ENCODE measurements around the gene L3MBTL4.
"Not testable (repeated sequence)": the region's sequence is repeated elsewhere in the genome, so short reads cannot be mapped to it uniquely, and the experiment has no call there.

L3MBTL4 gene

GRCh38 chr18:6170604-6171003, 244.1 kb downstream of the L3MBTL4 start:
- no peak for DNase-seq

GRCh38 chr18:6161549-6161948, 253.2 kb downstream of the L3MBTL4 start:
- DNase-seq = no peak

- no peak for DNase-seq
These were observed 255.3 kb downstream of the L3MBTL4 start for GRCh38 chr18:6159426-6159825.

GRCh38 chr18:6158958-6159357, 255.8 kb downstream of the L3MBTL4 start:
- no peak for DNase-seq

- DNase-seq = no peak
These were observed 258.3 kb downstream of the L3MBTL4 start for GRCh38 chr18:6156446-6156845.

GRCh38 chr18:6155707-6156106, 259.0 kb downstream of the L3MBTL4 start:
- no peak for DNase-seq

GRCh38 chr18:6150430-6150829, 264.3 kb downstream of the L3MBTL4 start:
- DNase-seq = no peak

GRCh38 chr18:6146307-6146661, 268.4 kb downstream of the L3MBTL4 start:
- no peak for DNase-seq

GRCh38 chr18:6145645-6146306, 268.9 kb downstream of the L3MBTL4 start:
- no peak for DNase-seq

- DNase-seq = no peak
These were observed 275.7 kb downstream of the L3MBTL4 start for GRCh38 chr18:6139007-6139406.

- not testable (repeated sequence) for DNase-seq
These were observed 278.8 kb downstream of the L3MBTL4 start for GRCh38 chr18:6135901-6136300.

- DNase-seq = not testable (repeated sequence)
These were observed 279.7 kb downstream of the L3MBTL4 start for GRCh38 chr18:6135029-6135428.

- DNase-seq = no peak
These were observed 281.9 kb downstream of the L3MBTL4 start for GRCh38 chr18:6132751-6133368.

GRCh38 chr18:6120820-6121279, 293.9 kb downstream of the L3MBTL4 start:
- no peak for DNase-seq

GRCh38 chr18:6119761-6120160, 294.9 kb downstream of the L3MBTL4 start:
- DNase-seq = no peak

GRCh38 chr18:6118080-6118479, 296.6 kb downstream of the L3MBTL4 start:
- no peak for DNase-seq

- no peak for DNase-seq
These were observed 299.0 kb downstream of the L3MBTL4 start for GRCh38 chr18:6115710-6116109.

- no peak for DNase-seq
These were observed 301.1 kb downstream of the L3MBTL4 start for GRCh38 chr18:6113650-6114049.

- DNase-seq = no peak
These were observed 303.0 kb downstream of the L3MBTL4 start for GRCh38 chr18:6111726-6112125.

- DNase-seq = no peak
These were observed 305.0 kb downstream of the L3MBTL4 start for GRCh38 chr18:6109743-6110142.

GRCh38 chr18:6107794-6108193, 306.9 kb downstream of the L3MBTL4 start:
- DNase-seq = no peak

- DNase-seq = no peak
These were observed 308.5 kb downstream of the L3MBTL4 start for GRCh38 chr18:6106091-6106685.

- no peak for DNase-seq
These were observed 311.0 kb downstream of the L3MBTL4 start for GRCh38 chr18:6103741-6104140.

- no peak for DNase-seq
These were observed 318.0 kb downstream of the L3MBTL4 start for GRCh38 chr18:6096730-6097129.
